Measurements from ENCODE around the gene SFI1. TPM values are rescaled to one million over a fixed set of nuclear protein-coding genes. Genes with fewer than 3 reads are reported as not detected.
"Not testable (repeated sequence)": the region's sequence is repeated elsewhere in the genome, so short reads cannot be mapped to it uniquely, and the experiment has no call there.

Gene SFI1
- total RNA-seq, 1 donor from 2014 or later: 6.7 TPM

GRCh38 chr22:31490496-31490925 is 5.8 kb upstream of the SFI1 start:
- ATAC-seq: peak; percentile 58
- DNase-seq (ENCODE audit: missing footprints): no peak
- intact Hi-C loops (cut with DNase I): loop anchor here (5.0 kb wide), 1 partner anchor 262 kb away; the partner anchor contains the start of genes DEPDC5 and PRR14L

- intact Hi-C loops (cut with DNase I): loop anchor here (5.0 kb wide), 1 partner anchor 261 kb away; the partner anchor contains the start of genes DEPDC5 and PRR14L
- ATAC-seq (no peak), DNase-seq (ENCODE audit: missing footprints) (no peak)
These were observed 4.9 kb upstream of the SFI1 start for GRCh38 chr22:31491218-31491962.

GRCh38 chr22:31492151-31492550 is 4.2 kb upstream of the SFI1 start:
- intact Hi-C loops (cut with DNase I): loop anchor here (5.0 kb wide), 1 partner anchor 260 kb away; the partner anchor contains the start of genes DEPDC5 and PRR14L
- ATAC-seq (no peak), DNase-seq (ENCODE audit: missing footprints) (no peak)

DNA sequence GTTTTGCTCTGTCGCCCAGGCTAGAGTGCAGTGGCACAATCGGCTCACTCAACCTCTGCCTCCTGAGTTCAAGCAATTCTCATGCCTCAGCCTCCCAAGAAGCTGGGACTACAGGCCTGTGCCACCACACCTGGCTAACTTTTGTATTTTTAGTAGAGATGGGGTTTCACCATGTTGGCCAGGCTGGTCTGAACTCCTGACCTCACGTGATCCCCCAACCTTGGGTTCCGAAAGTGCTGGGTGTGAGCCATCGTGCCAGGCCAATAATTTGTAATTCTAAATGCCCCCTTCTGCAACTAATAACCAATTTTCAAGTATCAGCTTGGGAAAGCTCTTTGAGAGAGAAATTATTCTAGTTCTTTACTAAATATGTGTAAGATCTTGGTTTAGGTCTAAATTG is 3.0 kb upstream of the SFI1 start:
- intact Hi-C loops (cut with DNase I): loop anchor here (5.0 kb wide), 1 partner anchor 259 kb away; the partner anchor contains the start of genes DEPDC5 and PRR14L
- DNase-seq (ENCODE audit: missing footprints); ATAC-seq: not testable (repeated sequence)

GRCh38 chr22:31495343-31495742 is 993 bp upstream of the SFI1 start:
- intact Hi-C loops (cut with DNase I): no loop called here
- DNase-seq (ENCODE audit: missing footprints): no peak
- ATAC-seq: no peak

DNA sequence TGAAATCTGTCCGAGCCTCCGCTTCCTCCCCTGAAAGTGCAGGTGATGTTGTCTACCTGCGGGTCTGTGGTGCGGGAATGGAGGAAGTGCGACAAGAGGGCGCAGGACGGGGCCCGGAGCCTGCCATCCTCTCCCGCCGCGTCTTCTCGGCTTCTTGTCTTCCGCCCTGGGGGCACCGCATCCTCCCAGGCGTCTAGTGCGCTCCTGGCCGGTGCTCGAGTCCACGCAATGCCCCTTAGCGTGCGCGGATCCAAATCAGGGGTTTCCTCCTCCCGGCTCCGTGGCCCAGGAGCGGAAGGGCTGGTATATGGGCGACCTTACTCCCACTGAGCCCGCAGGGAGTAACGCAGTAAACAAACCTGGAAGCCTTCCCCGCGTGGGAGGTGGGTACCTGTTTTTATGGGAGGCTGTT is 405 bp downstream of the SFI1 start:
- ATAC-seq: peak; percentile 24
- DNase-seq (ENCODE audit: missing footprints): peak; percentile 76
- intact Hi-C loops (cut with DNase I): no loop called here

DNA sequence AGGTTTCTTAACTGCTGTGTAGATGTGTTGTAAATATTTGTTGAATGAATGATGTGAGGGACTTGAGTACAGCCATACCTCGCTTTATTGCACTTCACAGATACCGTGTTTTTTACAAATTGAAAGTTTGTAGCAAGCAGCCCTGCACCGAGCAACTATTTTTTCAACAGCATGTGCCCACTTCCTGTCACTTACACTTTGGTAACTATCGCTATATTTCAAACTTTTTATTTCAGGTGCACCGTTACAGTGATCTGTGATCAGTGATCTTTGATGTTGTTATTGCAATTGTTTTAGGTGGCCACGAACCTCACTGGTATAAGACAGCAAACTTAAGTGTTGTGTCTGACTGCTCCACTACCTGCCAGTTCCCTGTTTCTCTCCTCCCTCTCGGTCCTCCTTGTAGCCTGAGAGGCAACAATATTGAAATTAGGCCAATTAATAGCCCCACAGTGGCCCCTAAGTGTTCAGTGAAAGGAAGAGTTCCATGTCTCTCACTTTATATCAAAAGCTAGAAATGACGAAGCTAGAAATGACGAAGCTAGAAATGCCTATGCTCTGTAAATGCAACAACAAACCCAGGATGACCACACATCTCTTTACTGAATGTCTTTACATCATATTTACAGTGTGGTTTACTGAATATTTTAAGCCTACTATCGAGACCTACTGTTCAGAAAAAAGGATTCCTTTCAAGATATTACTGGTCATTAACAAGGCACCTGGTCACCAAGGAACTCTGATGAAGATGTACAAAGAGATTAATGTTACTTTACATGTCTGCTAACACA is 1.0 kb downstream of the SFI1 start:
- DNase-seq (ENCODE audit: missing footprints): no peak
- intact Hi-C loops (cut with DNase I): no loop called here
- no peak for ATAC-seq

GRCh38 chr22:31501738-31502137 is 5.4 kb downstream of the SFI1 start:
- no peak for DNase-seq (ENCODE audit: missing footprints)
- intact Hi-C loops (cut with DNase I): no loop called here

GRCh38 chr22:31503211-31503964 is 7.1 kb downstream of the SFI1 start:
- DNase-seq (ENCODE audit: missing footprints) (no peak), ATAC-seq (no peak)
- intact Hi-C loops (cut with DNase I): no loop called here

More at GRCh38 chr22:31501738-31502137, 5.4 kb downstream of the SFI1 start:
- no peak for ATAC-seq

DNA sequence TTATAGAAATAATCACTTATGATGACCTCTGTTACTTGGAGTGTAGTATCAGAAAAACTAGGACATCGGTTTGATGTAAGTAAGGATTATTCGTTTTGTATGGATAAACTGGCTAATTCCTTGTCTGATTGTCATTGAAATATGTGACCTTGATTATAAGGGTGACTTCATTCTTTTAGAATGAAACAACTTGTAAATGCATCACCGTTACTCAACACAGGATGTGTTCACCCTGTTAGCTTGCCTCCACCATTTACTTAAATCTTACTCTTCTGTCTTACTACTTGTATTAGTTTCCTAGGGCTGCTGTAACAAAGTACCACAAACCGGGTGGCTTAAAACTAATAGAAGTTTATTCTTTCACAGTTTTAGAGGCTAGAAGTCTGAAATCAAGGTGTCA is 7.9 kb downstream of the SFI1 start:
- ATAC-seq (no peak), DNase-seq (ENCODE audit: missing footprints) (no peak)
- intact Hi-C loops (cut with DNase I): no loop called here

GRCh38 chr22:31507517-31507916 is 11.2 kb downstream of the SFI1 start:
- DNase-seq (ENCODE audit: missing footprints); intact Hi-C loops (cut with DNase I); ATAC-seq: not testable (repeated sequence)

DNA sequence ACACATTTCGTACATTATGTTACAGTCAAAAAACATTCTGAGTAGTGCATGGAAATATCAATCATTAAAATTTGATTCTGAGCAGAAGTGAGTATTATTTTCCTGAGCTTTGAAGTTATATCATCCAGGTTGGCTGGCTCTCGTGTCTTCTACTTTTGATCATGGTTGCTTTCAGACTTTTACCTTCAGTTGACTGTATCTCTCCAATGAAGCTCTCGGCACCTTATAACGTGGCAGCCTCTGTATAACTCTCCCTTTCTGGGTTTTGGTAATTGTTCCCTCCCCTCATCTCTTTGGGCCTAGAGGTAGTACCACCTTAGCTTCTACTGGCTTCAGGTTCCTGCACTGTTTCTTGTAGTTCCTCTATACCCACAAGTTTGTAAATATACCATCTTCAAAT is 12.2 kb downstream of the SFI1 start:
- intact Hi-C loops (cut with DNase I): no loop called here
- DNase-seq (ENCODE audit: missing footprints) (no peak), ATAC-seq (no peak)

DNA sequence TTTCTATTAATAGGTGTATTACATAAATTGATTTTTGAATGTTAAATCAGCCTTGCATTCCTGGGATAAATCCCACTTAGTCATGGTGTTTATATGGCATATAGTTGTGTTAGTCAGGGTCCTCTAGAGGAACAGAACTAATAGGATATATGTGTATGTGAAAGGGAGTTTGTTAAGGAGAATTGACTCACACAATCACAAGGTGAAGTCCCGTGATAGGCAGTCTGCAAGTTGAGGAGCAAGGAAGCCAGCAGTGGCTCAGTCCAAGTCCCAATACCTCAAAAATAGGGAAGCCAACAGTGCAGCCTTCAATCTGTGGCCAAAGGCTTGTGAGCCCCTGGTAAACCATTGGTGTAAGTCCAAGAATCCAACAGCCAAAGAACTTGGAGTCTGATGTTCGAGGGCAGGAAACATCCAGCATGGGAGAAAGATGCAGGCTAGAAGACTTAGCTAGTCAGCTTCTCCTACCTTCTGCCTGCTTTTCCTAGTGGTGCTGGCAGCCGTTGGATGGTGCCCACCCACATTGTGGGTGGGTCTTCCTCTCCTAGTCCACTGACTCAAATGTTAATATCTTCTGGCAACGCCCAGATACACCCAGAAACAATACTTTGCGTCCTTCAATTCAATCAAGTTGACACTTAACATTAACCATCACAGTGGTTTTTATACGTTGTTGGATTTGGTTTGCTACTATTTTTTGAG is 12.9 kb downstream of the SFI1 start:
- DNase-seq (ENCODE audit: missing footprints) (no peak), ATAC-seq (no peak)
- intact Hi-C loops (cut with DNase I): no loop called here

- intact Hi-C loops (cut with DNase I): no loop called here
- DNase-seq (ENCODE audit: missing footprints) (no peak), ATAC-seq (no peak)
These were observed 23.7 kb downstream of the SFI1 start for GRCh38 chr22:31520051-31520450.

DNA sequence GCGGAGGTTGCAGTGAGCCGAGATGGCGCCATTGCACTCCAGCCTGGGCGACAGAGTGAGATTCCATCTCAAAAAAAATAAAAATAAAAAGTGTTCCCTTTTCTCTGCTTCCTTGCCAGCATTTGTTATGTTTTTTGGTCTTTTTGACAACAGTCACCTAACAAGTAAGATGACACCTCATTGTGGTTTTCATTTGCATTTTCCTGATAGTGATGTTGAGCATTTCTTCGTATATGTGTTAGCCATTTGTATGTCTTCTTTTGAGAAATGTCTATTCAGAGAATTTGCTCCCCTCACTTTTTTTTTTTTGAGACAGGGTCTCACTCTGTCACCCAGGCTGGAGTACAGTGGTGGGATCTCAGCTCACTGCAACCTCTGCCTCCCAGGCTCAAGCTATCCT is 27.8 kb downstream of the SFI1 start:
- intact Hi-C loops (cut with DNase I); ATAC-seq; DNase-seq (ENCODE audit: missing footprints): not testable (repeated sequence)

DNA sequence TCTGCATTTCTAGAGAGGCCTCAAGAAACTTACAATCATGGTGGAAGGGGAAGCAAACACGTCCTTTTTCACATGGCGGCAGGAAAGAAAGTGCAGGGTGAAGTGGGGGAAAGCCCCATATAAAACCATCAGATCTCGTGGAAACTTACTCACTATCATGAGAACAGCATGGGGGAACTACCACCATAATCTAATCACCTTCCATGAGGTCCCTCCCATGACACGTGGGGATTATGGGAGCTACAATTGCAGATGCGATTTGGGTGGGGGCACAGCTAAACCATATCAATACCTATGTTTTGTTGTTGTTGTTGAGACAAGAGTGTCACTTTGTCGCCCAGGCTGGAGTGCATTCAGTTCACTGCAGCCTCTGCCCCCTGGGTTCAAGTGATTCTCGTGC is 29.9 kb downstream of the SFI1 start:
- ATAC-seq (no peak), DNase-seq (ENCODE audit: missing footprints) (no peak)
- intact Hi-C loops (cut with DNase I): no loop called here

- ATAC-seq (no peak), DNase-seq (ENCODE audit: missing footprints) (no peak)
- intact Hi-C loops (cut with DNase I): no loop called here
These were observed 34.5 kb downstream of the SFI1 start for GRCh38 chr22:31530823-31531195.

DNA sequence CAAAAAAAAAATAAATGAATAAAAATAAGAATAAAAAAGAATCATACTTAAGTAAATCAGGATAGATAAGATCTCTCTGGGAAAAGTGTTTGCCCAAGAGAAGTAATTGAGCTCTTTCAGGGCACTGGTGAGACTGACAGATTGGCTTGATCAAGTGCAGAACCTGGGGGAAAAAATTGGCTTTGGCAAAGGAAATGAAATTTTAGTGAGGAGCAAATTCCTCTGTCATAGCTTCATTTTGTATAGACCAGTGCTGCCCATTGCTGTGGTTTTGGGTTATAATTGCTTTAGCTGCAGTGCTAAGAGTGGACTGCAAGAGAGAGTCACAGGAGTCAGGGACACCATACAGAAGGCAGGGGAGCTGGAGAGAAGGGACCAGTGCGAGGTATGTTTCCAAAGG is 35.7 kb downstream of the SFI1 start:
- ATAC-seq (no peak), DNase-seq (ENCODE audit: missing footprints) (no peak)
- intact Hi-C loops (cut with DNase I): no loop called here

DNA sequence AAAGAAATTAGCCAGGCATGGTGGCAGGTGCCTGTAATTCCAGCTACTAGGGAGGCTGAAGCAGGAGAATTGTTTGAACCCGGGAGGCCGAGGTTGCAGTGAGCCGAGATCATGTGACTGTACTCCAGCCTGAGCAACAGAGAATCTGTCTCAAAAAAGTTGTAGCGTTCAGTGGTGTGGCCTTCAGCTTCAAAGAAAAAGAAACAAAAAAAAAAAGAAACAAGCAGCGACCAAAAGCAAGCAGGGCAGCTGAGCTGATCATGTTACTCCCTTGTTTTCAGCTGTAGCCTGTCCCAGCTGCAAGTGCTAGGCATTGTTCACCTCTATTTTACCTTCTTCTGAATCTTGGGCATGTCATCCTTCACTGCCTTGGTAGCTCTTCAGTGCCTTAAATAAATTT is 37.0 kb downstream of the SFI1 start:
- ATAC-seq: no peak
- DNase-seq (ENCODE audit: missing footprints): no peak
- intact Hi-C loops (cut with DNase I): no loop called here
